HG03175 (cell line): ENCODE data around the gene ADPRHL1.
"Not testable (repeated sequence)": the region's sequence is repeated elsewhere in the genome, so short reads cannot be mapped to it uniquely, and the experiment has no call there.

Source experiments
- ATAC-seq: cut with Tn5 transposase; IDR thresholded peaks from one replicate; pipeline ENCODE4 v1.9.1; 2021; ENCODE audit warnings: mild to moderate bottlenecking, moderate library complexity; ENCODE audit not compliant: unreplicated experiment

The ADPRHL1 gene

DNA sequence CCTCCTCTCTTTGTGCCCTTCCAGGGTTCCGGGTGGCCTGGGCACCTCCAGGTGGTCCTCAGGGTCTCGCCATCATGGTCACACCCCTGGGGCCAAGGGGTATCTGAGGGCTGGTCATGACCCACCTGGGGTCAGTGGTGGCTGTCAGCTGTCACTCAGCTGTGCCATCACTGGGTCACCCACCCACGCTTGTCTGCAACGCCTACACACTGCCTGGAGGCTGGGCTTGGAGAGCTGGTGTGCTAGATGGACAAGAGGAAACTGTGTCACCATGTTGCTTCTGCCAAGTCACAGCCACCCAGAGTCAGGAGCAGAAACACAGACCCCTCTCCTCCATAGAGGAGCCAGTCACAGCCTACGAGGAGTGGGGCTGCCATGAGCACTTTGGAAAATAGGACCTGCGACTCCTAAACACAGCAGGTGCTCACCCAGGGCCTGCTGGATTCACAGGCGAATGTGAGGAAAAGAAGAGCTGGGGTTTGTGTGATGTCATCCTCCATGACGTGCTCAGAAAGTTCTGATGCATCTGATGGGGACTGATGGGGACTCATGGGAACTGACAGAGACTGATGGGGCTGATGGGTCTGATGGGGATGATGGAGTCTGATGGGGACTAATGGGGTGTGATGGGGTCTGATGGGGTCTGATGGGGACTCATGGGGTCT, 78.6 kb downstream of the ADPRHL1 start:
- ATAC-seq = no peak

DNA sequence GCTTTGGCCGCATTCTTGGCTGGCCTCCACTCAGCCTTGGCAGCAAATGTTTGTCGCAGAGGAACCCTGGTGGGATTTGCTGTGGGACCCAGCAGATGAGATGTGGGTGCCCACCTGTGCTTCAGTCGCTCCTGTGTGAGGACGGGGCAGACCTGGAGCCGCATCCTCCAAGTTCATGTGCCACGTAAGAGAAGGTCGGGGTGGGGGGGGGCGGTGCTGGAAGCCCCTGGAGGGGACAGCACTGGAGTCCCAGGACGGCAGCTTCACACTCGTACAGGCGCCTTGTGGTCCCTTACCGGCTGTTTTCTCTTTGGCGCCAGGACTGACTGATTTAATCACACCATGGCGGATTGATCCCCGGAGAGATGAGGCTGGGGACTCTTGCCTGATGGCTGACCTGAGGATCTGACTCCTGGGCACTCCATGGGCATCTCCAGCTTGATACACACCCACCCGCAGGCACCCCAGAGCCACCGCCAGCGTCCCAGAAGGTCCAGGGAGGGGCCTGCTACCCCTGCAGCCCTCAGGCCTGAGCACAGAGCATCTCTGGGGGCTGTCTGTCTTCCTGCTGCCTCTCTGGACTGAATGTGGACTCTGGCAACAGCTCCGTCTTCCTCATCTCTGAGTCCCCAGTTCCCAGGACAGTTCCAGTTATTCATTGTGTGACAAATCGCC, 79.3 kb downstream of the ADPRHL1 start:
- ATAC-seq = no peak

DNA sequence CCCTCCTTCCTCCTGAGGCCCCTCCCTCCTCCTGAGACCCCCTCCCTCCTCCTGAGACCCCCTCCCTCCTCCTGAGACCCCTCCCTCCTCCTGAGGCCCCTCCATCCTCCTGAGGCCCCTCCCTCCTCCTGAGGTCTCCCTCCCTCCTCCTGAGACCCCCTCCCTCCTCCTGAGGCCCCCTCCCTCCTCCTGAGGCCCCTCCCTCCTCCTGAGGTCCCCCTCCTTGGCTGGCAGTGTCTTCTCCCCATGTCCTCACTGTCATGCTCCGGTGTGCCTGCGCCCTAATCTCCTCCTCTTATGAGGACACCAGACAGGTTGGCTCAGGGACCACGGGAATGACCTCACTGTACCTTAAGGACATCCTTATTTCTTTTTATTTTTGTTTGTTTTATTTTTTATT, 81.6 kb downstream of the ADPRHL1 start:
- ATAC-seq = not testable (repeated sequence)

DNA sequence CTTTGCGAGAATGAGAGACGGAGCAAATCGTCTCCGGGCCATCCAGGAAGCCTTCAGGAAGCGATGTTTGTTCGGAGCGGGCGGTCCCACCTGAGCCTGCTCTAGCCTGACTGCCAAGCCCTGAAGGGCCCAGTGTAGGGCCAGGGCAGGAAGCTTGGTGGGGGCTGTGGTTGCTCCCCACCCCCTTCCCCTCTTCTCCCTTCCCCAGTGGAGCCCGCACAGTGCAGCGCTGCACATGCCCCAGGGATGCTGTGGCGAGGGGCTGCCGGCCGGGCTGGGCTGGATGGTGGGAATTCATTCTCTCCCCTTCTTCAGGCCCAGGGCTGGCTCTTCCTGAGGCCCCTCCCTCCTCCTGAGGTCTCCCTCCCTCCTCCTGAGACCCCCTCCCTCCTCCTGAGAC, 82.2 kb downstream of the ADPRHL1 start:
- no peak for ATAC-seq

DNA sequence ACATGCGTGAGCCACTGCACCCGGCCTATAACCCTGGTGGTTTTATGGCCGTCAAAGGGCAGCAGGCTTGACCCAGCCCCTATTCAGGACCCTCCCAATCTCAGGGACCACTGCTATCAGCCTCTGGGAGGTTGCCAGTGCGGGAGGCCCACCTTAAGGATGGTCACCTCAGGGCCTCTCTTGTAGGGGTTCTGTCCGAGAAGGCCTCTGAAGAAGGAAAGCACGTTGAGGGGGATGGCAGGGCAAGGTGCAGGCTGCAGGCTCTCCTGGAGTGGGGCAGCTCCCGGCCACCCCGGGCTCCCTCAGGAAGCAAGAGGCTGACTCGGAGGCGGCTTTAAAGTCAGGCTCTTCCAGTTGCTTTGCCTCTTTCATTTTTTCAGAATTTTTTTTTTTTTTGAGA, 83.4 kb downstream of the ADPRHL1 start:
- ATAC-seq = no peak

DNA sequence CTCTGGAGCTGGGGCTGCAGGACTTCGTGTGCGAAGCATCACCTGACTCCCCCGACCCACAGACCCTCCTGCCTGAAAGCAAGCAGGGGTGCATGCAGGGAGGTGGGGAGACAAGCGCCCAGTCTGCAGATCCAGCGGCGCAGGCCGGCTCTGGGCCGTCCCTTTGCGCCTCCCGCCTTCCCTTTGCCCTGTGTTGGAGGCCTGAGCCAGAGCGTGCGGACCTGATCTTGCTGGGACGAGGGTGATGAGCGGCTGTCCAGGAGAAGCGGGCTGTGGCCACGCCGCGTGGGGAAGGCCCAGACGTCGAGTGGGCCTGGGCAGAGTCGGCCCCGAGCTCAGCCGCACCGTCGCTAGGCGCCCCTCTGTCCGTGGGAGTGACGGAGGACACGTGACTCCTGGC, 84.1 kb downstream of the ADPRHL1 start:
- no peak for ATAC-seq

DNA sequence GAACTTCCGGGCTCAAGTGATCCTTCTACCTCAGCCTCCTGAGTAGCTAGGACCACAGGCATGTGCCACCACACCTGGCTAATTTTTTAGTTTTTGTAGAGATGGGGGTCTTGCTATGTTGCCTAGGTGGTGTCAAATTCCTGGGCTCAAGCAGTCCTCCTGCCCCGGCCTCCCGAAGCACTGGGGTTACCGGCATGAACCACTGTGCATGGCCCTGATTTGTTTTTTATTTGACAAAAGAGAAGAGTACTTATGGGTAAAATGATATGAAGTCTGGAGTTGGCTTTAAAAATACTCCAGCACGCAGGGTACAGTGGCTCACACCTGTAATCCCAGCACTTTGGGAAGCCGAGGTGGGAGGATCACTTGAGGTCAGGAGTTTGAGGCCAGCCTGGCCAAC, 84.9 kb downstream of the ADPRHL1 start:
- not testable (repeated sequence) for ATAC-seq

DNA sequence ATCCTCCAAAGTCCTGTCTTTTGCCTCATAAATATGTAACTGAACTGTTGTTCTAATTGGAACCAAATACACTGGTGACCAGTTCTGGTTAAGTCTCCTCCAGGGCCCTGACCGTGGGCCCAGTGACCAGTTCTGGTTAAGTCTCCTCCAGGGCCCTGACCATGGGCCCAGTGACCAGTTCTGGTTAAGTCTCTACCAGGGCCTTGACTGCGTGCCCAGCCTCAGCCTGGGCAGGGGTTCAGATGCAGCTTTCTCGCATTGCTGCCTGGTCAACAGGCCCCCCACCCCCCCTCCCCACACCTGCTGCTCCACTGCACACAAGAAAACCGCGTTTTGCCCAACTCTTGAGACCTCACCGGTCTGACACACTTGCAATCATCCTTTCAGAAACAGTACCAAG, 85.5 kb downstream of the ADPRHL1 start:
- ATAC-seq = no peak

DNA sequence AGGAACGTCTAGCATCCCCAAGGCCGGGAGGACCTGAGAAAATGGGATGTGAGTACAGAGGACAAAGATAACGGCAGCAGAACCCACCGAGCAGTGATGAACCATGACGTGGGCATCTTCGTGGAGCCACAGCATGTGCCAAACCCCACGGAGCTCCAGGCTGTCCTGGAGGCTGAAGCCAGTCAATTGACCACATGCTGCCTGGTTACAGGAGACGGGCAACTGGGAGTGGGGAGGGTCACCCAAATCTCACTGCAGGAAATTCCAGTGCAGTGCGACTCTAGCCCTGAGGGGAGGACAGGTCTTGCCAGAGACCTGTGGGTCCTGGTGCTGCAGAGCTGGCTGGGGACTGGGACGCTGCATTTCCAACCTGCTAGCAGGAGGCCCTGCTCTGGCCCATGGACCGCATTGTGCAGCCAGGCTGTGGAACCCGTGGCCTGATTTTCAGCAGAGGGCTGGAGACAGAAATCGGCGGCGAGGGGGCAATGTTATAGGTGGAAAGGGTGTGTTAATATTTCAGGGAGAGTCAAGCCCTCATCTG, 86.2 kb downstream of the ADPRHL1 start:
- ATAC-seq = no peak

DNA sequence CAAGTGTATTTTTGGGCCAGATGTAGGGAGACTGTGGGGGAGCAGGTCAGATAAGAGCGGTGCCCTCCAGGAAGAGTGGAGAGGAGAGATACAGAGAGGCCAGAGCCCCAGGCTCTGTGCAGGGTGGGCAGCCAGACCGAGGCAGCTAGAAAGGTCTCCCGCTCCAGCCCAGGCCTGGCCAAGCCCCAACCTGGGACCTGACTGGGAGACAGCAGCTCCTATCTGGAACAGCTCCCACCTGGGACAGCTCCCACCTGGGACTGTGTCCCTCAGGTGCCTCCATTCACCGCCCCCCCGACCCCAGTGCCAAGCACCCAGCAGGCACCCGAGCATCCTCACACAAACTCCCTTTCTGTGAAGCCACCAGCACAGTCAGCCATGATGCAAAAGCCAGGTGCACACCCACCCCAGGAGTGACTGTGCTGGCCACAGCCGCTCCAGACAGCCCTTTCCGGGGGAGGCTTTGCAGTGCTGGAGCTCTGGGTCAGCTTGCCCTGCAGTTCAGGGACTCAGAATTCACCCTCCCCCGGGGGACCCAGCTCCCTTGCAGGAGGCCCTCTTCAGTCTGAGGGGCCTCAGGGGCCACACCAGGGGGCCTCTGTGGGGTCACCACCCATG, 87.2 kb downstream of the ADPRHL1 start:
- no peak for ATAC-seq

DNA sequence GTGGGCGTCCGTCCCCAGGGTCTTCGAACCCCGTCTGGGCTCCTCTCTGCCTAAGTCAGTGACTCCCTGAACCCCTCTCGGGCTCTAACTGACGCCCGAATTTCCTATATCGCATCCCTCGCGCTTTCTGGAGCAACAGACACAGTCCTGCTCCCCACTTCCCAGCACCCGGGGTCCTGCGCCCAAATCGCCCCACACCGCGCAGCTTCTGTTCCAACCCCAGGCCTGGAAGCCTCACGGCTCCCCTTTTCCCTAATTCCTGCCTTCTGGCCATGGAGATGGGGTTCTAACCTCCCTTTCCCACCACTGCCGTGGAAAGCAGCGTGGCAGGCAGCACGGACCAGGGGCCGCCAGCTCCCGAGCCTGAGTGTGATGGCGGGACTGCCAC, 87.7 kb downstream of the ADPRHL1 start:
- ATAC-seq = no peak

DNA sequence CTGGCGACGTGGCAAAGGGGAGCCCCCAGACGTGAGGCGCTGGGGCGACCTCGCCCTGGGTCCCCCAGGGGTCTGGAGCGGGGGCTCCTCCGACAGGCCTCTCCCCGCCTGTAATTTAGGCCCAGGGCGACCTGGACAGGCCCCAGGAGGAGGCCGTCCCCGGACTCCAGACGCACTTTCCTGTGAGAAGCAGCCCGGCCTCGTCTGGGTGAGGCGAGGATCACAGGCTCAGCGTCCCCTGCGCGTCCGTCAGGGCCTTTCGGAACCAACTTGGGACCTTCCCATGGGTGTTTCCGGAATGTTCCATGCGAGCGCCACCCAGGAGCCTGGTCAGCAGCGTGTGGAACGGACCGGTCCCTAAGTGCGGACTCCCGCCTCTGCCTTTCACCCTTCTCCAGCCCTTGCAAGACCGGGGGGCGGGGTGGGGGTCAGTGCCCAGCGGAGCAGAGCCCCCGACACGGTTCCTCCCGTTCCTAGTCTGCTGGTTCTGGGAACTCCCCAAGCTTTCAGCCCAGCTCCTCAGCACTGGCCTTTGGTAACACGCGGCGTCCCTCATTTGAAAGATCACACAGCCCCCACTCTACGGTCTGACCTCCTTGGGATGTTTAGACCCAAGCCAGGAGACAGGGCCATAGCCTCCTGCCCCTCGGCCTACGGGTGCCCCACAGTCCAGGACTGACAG, 88.2 kb downstream of the ADPRHL1 start:
- ATAC-seq = no peak

DNA sequence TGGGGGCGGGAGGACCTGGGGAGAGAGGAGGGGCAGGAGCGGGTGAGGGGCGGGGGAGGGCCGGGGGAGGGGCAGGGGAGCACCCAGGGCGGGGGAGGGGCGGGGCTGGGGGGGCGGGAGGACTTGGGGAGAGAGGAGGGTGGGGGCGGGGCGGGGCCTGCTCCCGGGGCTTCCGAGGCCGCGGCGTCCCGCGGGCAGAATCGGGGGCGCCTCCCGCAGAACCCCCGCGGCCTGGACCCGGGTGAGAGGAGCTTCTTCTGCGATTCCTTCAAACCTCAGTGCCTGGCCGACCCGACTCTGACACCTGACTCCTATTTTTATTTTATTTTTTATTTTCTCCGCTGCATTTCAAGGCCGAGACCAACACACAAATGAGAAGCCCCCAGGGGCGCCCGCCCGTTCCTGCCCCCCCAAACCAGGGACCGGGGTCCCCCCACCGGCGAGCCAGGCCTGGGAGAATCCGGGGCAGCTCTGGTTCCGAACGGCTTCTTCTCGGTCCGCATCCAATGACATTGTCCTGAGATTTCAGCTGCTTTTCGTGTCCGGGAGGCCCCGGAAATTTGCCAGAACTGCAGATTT, 88.9 kb downstream of the ADPRHL1 start:
- no peak for ATAC-seq

DNA sequence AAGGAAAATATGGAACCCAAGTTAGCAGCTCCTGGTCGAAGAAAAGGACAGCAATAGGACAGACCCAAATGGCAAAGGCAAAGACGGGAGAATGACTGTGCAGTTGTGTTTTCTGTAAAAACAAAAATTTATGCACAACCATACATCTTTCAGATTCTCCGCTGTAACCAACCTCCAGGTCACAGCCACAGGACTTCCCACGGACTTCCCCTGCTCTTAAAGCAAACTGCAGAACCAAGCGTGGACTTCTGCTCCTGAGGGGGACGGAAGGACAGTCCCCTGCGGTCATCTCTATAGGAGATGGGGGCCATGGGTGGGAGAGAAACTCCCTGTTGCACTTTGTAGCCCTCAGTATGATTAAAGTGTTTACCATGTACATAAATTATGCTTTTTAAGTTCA, 91.9 kb downstream of the ADPRHL1 start:
- no peak for ATAC-seq

DNA sequence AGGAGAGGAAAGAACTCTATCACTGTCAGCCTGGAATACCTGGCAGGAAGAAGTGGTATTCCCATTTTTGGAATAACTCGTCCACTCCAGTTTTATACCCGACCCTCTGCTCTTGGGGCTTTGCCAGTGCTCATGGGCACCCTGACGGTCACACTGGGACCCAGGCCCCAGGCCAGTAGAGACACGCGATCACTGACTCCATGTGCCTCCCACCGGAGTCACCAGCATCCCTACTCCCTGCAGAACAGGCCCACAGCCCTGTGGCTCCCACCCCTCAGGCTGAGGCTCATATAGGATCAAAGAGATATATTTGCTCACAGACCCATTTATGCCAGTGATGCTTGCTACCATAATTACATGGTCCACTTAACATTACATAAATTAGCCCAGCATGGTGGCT, 92.8 kb downstream of the ADPRHL1 start:
- ATAC-seq = no peak

DNA sequence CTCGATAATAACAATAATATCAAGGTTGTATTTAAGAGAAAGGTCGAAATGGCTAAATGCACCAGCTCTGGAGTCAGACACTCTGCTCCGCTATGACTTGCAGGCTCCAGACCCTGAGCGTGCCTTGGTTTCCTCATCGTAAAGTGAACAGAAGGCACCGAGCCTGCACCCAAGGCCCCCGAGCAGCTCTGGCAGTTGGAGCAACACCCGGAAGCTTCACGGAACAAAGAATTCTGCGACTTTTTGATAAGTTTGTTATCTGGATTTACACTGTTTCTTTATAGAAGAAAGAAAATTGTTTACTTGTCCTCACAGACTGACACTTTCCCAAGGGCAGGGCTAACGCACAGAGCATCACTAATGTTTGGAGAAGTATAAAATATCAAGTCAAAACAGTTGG, 93.7 kb downstream of the ADPRHL1 start:
- ATAC-seq = no peak

DNA sequence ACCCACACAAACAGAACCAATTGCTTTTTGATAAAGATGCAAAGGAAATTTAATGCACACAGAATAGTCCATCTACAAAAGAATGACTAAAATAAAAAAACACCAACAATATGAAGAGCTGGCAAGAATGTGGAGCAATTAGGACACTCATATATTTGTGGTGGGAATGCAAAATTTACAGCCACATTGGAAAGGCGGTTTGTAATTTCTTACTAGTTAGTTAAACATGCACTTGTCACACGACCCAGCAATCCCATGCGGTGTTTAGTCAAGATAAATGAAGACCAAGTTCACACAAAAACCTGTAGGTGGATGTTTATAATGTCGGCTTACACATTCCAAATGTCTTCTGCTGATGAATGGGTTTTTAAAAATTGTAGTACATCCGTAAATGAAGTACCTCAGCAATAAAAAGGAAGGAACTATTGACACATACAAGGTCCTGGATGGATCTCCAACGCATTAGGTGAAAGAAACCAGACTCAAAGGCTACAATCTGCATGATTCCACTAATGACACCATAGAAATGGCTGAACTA, 94.6 kb downstream of the ADPRHL1 start:
- ATAC-seq = no peak

DNA sequence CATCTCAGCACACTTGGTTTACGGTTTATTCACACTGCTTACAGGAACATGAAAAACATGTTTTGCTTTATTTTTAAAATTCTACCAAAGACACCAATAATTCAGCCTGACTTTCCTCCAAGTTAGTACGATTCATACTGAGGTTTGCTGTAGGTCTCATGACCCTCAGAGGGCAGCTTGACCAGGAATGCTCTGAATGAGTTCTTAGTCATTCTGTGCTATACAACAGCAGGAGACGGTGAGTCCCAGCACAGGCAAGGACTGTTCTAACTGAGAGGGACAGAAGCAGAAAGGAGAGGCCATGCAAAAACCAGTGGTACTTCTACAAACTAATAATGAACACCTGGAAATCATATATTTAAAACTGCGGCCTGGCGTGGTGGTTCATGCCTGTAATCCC, 95.8 kb downstream of the ADPRHL1 start:
- no peak for ATAC-seq

DNA sequence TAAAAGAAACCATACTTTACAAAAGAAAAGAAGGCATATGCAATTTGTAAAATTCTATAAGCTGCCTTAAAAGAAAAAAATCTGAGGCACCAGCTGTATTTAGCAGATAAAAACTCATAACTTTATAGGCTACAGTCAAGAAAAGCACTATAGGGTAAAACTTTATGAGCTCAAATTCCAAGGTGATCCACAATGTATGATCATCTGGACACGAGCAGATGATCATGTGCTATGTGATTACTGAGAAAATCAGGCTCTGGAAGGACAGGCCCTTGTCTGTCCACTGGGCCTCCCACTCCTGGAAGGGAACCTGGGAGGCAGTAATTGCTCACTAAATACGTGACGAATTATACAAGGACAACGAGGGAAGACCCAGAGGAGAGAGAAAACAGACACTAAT, 96.7 kb downstream of the ADPRHL1 start:
- no peak for ATAC-seq

DNA sequence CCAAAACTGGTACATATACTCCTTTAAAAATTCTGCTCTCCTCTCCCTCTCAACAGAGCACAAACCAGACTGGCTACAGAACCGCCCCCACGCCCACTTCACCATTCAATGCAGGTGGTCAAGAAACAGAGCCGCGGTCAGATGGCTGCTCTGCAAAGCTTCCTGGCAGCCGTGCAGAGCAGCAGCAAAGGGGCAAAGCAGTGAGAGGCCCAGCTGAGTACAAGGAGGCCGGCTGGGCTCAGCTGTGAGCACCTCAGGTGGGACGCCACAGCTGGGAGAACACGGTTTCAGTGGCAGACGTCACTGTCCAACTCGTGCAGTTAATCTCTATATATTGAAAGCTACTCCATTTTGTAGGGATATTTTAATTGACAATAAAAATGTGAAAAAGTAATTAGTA, 97.7 kb downstream of the ADPRHL1 start:
- ATAC-seq = no peak
